Calu3 (cell line): Measurements from ENCODE around the gene GINS3. TPM values are rescaled to one million over a fixed set of nuclear protein-coding genes. Genes with fewer than 3 reads are reported as not detected.

Source experiments
- BruUV-seq: library from RNA; stranded (reverse); fragments of 400-500 nt; replicated peaks from 2 replicates; lab custom pipeline; 2021; lab: Mats Ljungman, UMichigan
- CTCF ChIA-PET: fragments of 300-600 bp; sonication (Branson Sonifier 250); formaldehyde crosslinking; loops from one replicate; lab custom pipeline; 2022; ENCODE audit warnings: antibody characterized with exemption; lab: Charles Lee
- DNase-seq: peaks from one replicate; pipeline ENCODE4 v3.0.0; 2022
- H3K27ac Mint-ChIP-seq: one replicate; pipeline ENCODE4 v1.8.0; 2022; ENCODE audit warnings: mixed read lengths; ENCODE audit not compliant: unreplicated experiment
- H3K27me3 Mint-ChIP-seq: one replicate; pipeline ENCODE4 v1.8.0; 2022; ENCODE audit warnings: mixed read lengths; ENCODE audit not compliant: unreplicated experiment
- H3K36me3 Mint-ChIP-seq: one replicate; pipeline ENCODE4 v1.8.0; 2022; ENCODE audit warnings: mild to moderate bottlenecking, moderate library complexity, mixed read lengths; ENCODE audit not compliant: insufficient read depth, unreplicated experiment
- H3K4me1 Mint-ChIP-seq: one replicate; pipeline ENCODE4 v1.8.0; 2022; ENCODE audit warnings: mild to moderate bottlenecking, low read depth, mixed read lengths; ENCODE audit not compliant: unreplicated experiment
- H3K4me3 Mint-ChIP-seq: one replicate; pipeline ENCODE4 v1.8.0; 2022; ENCODE audit warnings: mild to moderate bottlenecking, low read depth, moderate library complexity, mixed read lengths; ENCODE audit not compliant: unreplicated experiment
- H3K9me3 Mint-ChIP-seq: one replicate; pipeline ENCODE4 v1.8.0; 2022; ENCODE audit warnings: low read depth, mixed read lengths; ENCODE audit not compliant: unreplicated experiment
- intact Hi-C: fragments of 100-400 bp; cut with micrococcal nuclease; formaldehyde crosslinking; loops from one replicate; pipeline ENCODE4 v1.10.0; 2022; ENCODE audit not compliant: unreplicated experiment
- total RNA-seq: library from RNA; stranded (reverse); gene quantifications from 2 replicates; pipeline ENCODE4 v1.2.3, GENCODE V29; 2022
- TF ChIP-seq, protein P1 (sequence below): fragments of 200-600 bp; IDR thresholded peaks from one replicate; pipeline ENCODE4 v1.8.0; 2022; ENCODE audit warnings: antibody characterized with exemption; ENCODE audit not compliant: unreplicated experiment

GINS3 gene
- total RNA-seq, 1 experiment from 2014 or later, result 13.6 TPM

GRCh38 chr16:58428621-58429542 is 36.6 kb downstream of the GINS3 start:
- H3K4me1 Mint-ChIP-seq, result no peaks in the 10 kb centered on the region
- H3K4me3 Mint-ChIP-seq, result no peak overlapping the region
- intact Hi-C loops, result no loop called here
- TF ChIP-seq, protein P1, sequence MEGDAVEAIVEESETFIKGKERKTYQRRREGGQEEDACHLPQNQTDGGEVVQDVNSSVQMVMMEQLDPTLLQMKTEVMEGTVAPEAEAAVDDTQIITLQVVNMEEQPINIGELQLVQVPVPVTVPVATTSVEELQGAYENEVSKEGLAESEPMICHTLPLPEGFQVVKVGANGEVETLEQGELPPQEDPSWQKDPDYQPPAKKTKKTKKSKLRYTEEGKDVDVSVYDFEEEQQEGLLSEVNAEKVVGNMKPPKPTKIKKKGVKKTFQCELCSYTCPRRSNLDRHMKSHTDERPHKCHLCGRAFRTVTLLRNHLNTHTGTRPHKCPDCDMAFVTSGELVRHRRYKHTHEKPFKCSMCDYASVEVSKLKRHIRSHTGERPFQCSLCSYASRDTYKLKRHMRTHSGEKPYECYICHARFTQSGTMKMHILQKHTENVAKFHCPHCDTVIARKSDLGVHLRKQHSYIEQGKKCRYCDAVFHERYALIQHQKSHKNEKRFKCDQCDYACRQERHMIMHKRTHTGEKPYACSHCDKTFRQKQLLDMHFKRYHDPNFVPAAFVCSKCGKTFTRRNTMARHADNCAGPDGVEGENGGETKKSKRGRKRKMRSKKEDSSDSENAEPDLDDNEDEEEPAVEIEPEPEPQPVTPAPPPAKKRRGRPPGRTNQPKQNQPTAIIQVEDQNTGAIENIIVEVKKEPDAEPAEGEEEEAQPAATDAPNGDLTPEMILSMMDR, result no peak
- no TSS peak for BruUV-seq
- no peak for DNase-seq
- no peaks in the 10 kb centered on the region for H3K36me3 Mint-ChIP-seq
- no peaks in the 10 kb centered on the region for H3K9me3 Mint-ChIP-seq
- CTCF ChIA-PET, result no interaction called here
- no peak overlapping the region for H3K27ac Mint-ChIP-seq
- H3K27me3 Mint-ChIP-seq, result peaks cover 82% of the 10 kb centered on the region

GRCh38 chr16:58430718-58431117 is 38.4 kb downstream of the GINS3 start:
- Mint-ChIP-seq H3K27me3 (peaks cover 69% of the 10 kb centered on the region), H3K36me3 (no peaks in the 10 kb centered on the region), H3K27ac (no peak overlapping the region), H3K9me3 (no peaks in the 10 kb centered on the region), H3K4me1 (no peaks in the 10 kb centered on the region), H3K4me3 (no peak overlapping the region)
- CTCF ChIA-PET, result no interaction called here
- BruUV-seq, result no TSS peak
- intact Hi-C loops, result no loop called here
- DNase-seq, result no peak
- TF ChIP-seq, protein P1, result no peak

GRCh38 chr16:58433569-58433951 is 41.3 kb downstream of the GINS3 start:
- Mint-ChIP-seq H3K4me3 (no peak overlapping the region), H3K4me1 (no peaks in the 10 kb centered on the region), H3K27ac (no peak overlapping the region), H3K9me3 (no peaks in the 10 kb centered on the region), H3K36me3 (no peaks in the 10 kb centered on the region), H3K27me3 (peaks cover 61% of the 10 kb centered on the region)
- CTCF ChIA-PET, result no interaction called here
- TF ChIP-seq, protein P1, result no peak
- intact Hi-C loops, result no loop called here
- BruUV-seq, result no TSS peak
- DNase-seq, result no peak

DNA sequence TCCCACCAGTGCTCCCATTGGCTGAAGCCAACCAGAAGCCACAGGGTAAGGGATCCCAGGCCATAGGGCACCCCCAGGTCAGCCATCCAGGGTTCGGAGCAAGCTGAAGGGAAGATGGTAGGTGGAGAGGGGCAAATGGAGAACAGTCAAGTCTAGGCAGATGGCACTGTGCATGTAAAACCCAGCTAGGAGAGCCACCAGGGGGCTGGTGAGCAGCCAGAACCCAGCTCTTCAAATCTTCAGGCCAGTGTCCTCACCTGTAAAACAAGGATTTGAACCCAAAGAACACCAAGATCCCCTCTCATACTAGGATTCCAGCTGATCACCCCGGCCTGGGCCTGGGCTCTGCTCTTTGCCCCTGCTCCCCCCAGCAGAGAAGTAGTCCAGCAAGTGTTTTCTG is 43.5 kb downstream of the GINS3 start:
- DNase-seq, result no peak
- TF ChIP-seq, protein P1, result no peak
- no peaks in the 10 kb centered on the region for H3K4me1 Mint-ChIP-seq
- peaks cover 44% of the 10 kb centered on the region for H3K27me3 Mint-ChIP-seq
- CTCF ChIA-PET, result interaction anchor here (1.1 kb wide), 1 partner anchor 52 kb away, joined by 5 read pairs; no protein-coding TSS in a partner anchor
- intact Hi-C loops, result no loop called here
- no TSS peak for BruUV-seq
- no peak overlapping the region for H3K4me3 Mint-ChIP-seq
- no peaks in the 10 kb centered on the region for H3K36me3 Mint-ChIP-seq
- H3K9me3 Mint-ChIP-seq, result no peaks in the 10 kb centered on the region
- H3K27ac Mint-ChIP-seq, result no peak overlapping the region
